Esophagus squamous epithelium (tissue), 4 donors: Measurements from ENCODE around the gene SRD5A3.

Experiments used
- CTCF ChIP-seq, 6 experiments: fragments of 450-650 bp in 4 of 6; fragments of 200-600 bp in 2 of 6; sonication (generic) in 2 of 6; IDR thresholded peaks; one replicate each; pipeline ENCODE4 v1.5.1; 2016 to 2019; ENCODE audit warnings: antibody characterized with exemption in 6 of 6, mild to moderate bottlenecking in 4 of 6, moderate library complexity in 4 of 6
- POLR2A ChIP-seq, 4 donors: fragments of 450-650 bp; IDR thresholded peaks; one replicate each; pipeline ENCODE4 v1.6.1; 2017; ENCODE audit warnings: antibody characterized with exemption in 4 of 4, mild to moderate bottlenecking in 4 of 4, moderate library complexity in 3 of 4

GRCh38 chr4:55405073-55405472, 59.0 kb downstream of the SRD5A3 start:
- no peak for TF ChIP-seq CTCF (IDR thresholded peaks at IDR 0.05)
- TF ChIP-seq POLR2A (IDR thresholded peaks at IDR 0.05): no peak
